Mesenchymal stem cell (in vitro differentiated cells and primary cell): Measurements from ENCODE around the gene TIAM1.

Experiments
- DNase-seq: peaks from one replicate; pipeline ENCODE4 v3.0.0-alpha.2; 2013
- H2AFZ ChIP-seq: one replicate; pipeline ENCODE4 v1.6.1; 2013; ENCODE audit warnings: low read depth, mild to moderate bottlenecking, control low read depth, inconsistent platforms, low read length, moderate library complexity
- H2AK5ac ChIP-seq: 2 replicates; pipeline ENCODE4 v1.6.1; 2013; ENCODE audit warnings: low read length, moderate library complexity, mild to moderate bottlenecking, inconsistent platforms; ENCODE audit not compliant: severe bottlenecking
- H2BK120ac ChIP-seq: one replicate; pipeline ENCODE4 v1.6.1; 2013; ENCODE audit warnings: low read depth, mild to moderate bottlenecking, inconsistent platforms, low read length, moderate library complexity
- H2BK12ac ChIP-seq, 2 experiments: one replicate each; pipeline ENCODE4 v1.6.1; 2013; ENCODE audit warnings: inconsistent platforms in 2 of 2, low read length in 2 of 2, mild to moderate bottlenecking in 2 of 2, moderate library complexity in 2 of 2, control low read depth in 1 of 2
- H2BK15ac ChIP-seq: one replicate; pipeline ENCODE4 v1.6.1; 2013; ENCODE audit warnings: mild to moderate bottlenecking, low read depth, inconsistent platforms; ENCODE audit not compliant: poor library complexity, severe bottlenecking
- H2BK5ac ChIP-seq: 2 replicates; pipeline ENCODE4 v1.6.1; 2013; ENCODE audit warnings: low read depth, mild to moderate bottlenecking, low read length, control low read depth, inconsistent platforms; ENCODE audit not compliant: poor library complexity, severe bottlenecking
- H3K14ac ChIP-seq, 2 experiments: one replicate each; pipeline ENCODE4 v1.6.1; 2013; ENCODE audit warnings: inconsistent platforms in 2 of 2, low read length in 2 of 2, control low read depth in 1 of 2, mild to moderate bottlenecking in 1 of 2, moderate library complexity in 1 of 2
- H3K18ac ChIP-seq, 2 experiments: one replicate each; pipeline ENCODE4 v1.6.1; 2013; ENCODE audit warnings: inconsistent platforms in 2 of 2, low read length in 2 of 2, control low read depth in 1 of 2, low read depth in 1 of 2, mild to moderate bottlenecking in 1 of 2
- H3K23ac ChIP-seq, 2 experiments: one replicate each; pipeline ENCODE4 v1.6.1; 2013; ENCODE audit warnings: inconsistent platforms in 2 of 2, low read length in 2 of 2, mild to moderate bottlenecking in 2 of 2, moderate library complexity in 2 of 2, control low read depth in 1 of 2
- H3K27ac ChIP-seq: 2 replicates; pipeline ENCODE4 v1.5.1; 2013; ENCODE audit warnings: mild to moderate bottlenecking, moderate library complexity, low read length, control low read depth, inconsistent platforms; ENCODE audit not compliant: poor library complexity, severe bottlenecking
- H3K27me3 ChIP-seq, 2 experiments: 2 replicates each; pipeline versions ENCODE4 v1.6.1 to v1.7.0; 2013; ENCODE audit warnings: low read length in 2 of 2, mild to moderate bottlenecking in 2 of 2, moderate library complexity in 2 of 2, control low read depth in 1 of 2, inconsistent platforms in 1 of 2; ENCODE audit not compliant: control insufficient read depth in 1 of 2, insufficient read depth in 1 of 2
- H3K36me3 ChIP-seq, 2 experiments: 2 replicates each; pipeline versions ENCODE4 v1.6.1 to v1.7.0; 2013; ENCODE audit warnings: low read length in 2 of 2, control low read depth in 1 of 2, inconsistent platforms in 1 of 2, low read depth in 1 of 2, mild to moderate bottlenecking in 1 of 2; ENCODE audit not compliant: insufficient read depth in 2 of 2, control insufficient read depth in 1 of 2
- H3K4ac ChIP-seq, 2 experiments: one replicate each; pipeline ENCODE4 v1.6.1; 2013; ENCODE audit warnings: inconsistent platforms in 2 of 2, low read length in 2 of 2, mild to moderate bottlenecking in 2 of 2, moderate library complexity in 2 of 2, control low read depth in 1 of 2, low read depth in 1 of 2
- H3K4me1 ChIP-seq: 2 replicates; pipeline ENCODE4 v1.6.1; 2013; ENCODE audit warnings: low read depth, low read length, control low read depth; ENCODE audit not compliant: control insufficient read depth, insufficient read depth
- H3K4me2 ChIP-seq: 2 replicates; pipeline ENCODE4 v1.6.1; 2013; ENCODE audit warnings: low read length, mild to moderate bottlenecking, inconsistent platforms; ENCODE audit not compliant: poor library complexity, severe bottlenecking
- H3K4me3 ChIP-seq, 2 experiments: 2 replicates each; pipeline versions ENCODE4 v1.5.1 to v1.7.0; 2013; ENCODE audit warnings: low read length in 2 of 2, mild to moderate bottlenecking in 2 of 2, control low read depth in 1 of 2, low read depth in 1 of 2; ENCODE audit not compliant: insufficient read depth in 1 of 2
- H3K79me1 ChIP-seq: replicated peaks from 2 replicates; pipeline ENCODE4 v1.6.1; 2013; ENCODE audit warnings: mild to moderate bottlenecking, control low read depth, low read length, inconsistent platforms; ENCODE audit not compliant: poor library complexity, severe bottlenecking
- H3K9ac ChIP-seq: 2 replicates; pipeline ENCODE4 v1.7.0; 2013; ENCODE audit warnings: mild to moderate bottlenecking, low read length, moderate library complexity
- H3K9me3 ChIP-seq: 2 replicates; pipeline ENCODE4 v1.7.0; 2013; ENCODE audit warnings: mild to moderate bottlenecking, low read length; ENCODE audit not compliant: control insufficient read depth
- H4K8ac ChIP-seq: one replicate; pipeline ENCODE4 v1.6.1; 2013; ENCODE audit warnings: inconsistent platforms, mild to moderate bottlenecking, low read length, moderate library complexity
- H4K91ac ChIP-seq: one replicate; pipeline ENCODE4 v1.6.1; 2013; ENCODE audit warnings: mild to moderate bottlenecking, low read length, inconsistent platforms
- WGBS: methylation state at CpG from one replicate; pipeline ENCODE4 v1.1.7; 2013; ENCODE audit warnings: mixed read lengths; 5-methylcytosine and 5-hydroxymethylcytosine counted together

The TIAM1 gene

DNA sequence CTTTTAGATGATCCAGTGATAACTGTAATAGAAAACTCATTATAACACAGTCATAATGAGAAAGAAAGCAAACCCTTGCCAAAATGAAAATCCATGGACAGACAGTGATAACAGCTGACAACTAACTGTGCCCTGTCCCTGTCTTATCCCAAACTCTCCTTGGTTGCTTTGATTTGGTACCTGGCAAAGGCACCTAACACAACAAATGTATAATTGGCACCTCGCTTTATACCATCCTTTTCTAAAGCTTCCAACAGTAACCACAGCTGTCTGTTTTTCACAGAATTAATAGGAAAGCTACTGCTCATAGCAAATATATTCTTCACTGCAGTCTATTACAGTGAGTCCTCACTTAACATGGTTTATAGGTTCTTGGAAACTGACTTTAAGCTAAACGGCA, 187.4 kb downstream of the TIAM1 start:
- no peak overlapping the region for H3K18ac ChIP-seq

DNA sequence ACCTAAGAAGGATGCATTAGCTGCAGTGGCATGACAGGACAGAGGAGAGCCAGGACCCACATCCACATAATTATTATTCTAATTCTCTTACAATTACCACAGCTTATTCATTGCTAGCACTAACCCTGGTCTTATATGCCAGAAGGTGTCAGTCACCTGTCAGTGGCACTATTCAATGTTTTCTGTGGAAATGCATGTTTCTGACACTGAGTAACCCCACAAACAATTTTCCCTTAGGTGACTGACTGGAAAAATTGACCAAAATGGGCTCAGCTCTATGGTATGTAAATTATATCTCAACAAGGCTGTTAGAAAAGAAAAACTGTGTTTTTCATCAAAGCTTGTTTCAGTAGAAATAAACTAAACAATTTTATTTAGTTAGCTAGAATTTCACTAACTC, 187.9 kb downstream of the TIAM1 start:
- no peak overlapping the region for H3K4me3 ChIP-seq
- H3K18ac ChIP-seq, result no peak overlapping the region
- no peak overlapping the region for H2AFZ ChIP-seq
- H3K27ac ChIP-seq, result no peak overlapping the region
- no peak overlapping the region for H3K23ac ChIP-seq
- no peak overlapping the region for H2BK12ac ChIP-seq
- H3K4me2 ChIP-seq, result no peak overlapping the region
- peaks cover 3% of the 10 kb centered on the region for H3K4me1 ChIP-seq
- H3K79me1 ChIP-seq, result peaks cover under 1% of the 10 kb centered on the region
- no peak overlapping the region for H4K91ac ChIP-seq
- no peak for DNase-seq
- H3K9ac ChIP-seq, result no peak overlapping the region
- H3K14ac ChIP-seq, result no peak overlapping the region
- H3K9me3 ChIP-seq, result peaks cover 21% of the 10 kb centered on the region
- H4K8ac ChIP-seq, result no peak overlapping the region
- no peak overlapping the region for H2AK5ac ChIP-seq
- H3K27me3 ChIP-seq, result no peaks in the 10 kb centered on the region
- H2BK5ac ChIP-seq, result no peak overlapping the region
- peaks cover 0 to 35% of the 10 kb centered on the region in 2 experiments for H3K36me3 ChIP-seq
- H3K4ac ChIP-seq, result no peak overlapping the region
- no peak overlapping the region for H2BK120ac ChIP-seq
- H2BK15ac ChIP-seq, result no peak overlapping the region

More for the DNA sequence above, 187.4 kb downstream of the TIAM1 start:
- Histone ChIP-seq H4K91ac (no peak overlapping the region), H3K27ac (no peak overlapping the region), H3K27me3 (no peaks in the 10 kb centered on the region), H3K9ac (no peak overlapping the region), H3K4ac (no peak overlapping the region), H3K36me3 (peaks cover 0 to 31% of the 10 kb centered on the region in 2 experiments), H3K23ac (no peak overlapping the region), H3K14ac (no peak overlapping the region), H3K4me2 (no peak overlapping the region), H2AFZ (no peak overlapping the region), H4K8ac (no peak overlapping the region), H2BK15ac (no peak overlapping the region), H2BK120ac (no peak overlapping the region), H3K4me3 (no peak overlapping the region), H3K4me1 (peaks cover 5% of the 10 kb centered on the region), H3K9me3 (peaks cover 21% of the 10 kb centered on the region), H3K79me1 (peaks cover 2% of the 10 kb centered on the region), H2AK5ac (no peak overlapping the region), H2BK5ac (no peak overlapping the region), H2BK12ac (no peak overlapping the region)
- peak; percentile 26 for DNase-seq
- WGBS, result 94% methylated on average over 2 of the region's 2 CpGs

DNA sequence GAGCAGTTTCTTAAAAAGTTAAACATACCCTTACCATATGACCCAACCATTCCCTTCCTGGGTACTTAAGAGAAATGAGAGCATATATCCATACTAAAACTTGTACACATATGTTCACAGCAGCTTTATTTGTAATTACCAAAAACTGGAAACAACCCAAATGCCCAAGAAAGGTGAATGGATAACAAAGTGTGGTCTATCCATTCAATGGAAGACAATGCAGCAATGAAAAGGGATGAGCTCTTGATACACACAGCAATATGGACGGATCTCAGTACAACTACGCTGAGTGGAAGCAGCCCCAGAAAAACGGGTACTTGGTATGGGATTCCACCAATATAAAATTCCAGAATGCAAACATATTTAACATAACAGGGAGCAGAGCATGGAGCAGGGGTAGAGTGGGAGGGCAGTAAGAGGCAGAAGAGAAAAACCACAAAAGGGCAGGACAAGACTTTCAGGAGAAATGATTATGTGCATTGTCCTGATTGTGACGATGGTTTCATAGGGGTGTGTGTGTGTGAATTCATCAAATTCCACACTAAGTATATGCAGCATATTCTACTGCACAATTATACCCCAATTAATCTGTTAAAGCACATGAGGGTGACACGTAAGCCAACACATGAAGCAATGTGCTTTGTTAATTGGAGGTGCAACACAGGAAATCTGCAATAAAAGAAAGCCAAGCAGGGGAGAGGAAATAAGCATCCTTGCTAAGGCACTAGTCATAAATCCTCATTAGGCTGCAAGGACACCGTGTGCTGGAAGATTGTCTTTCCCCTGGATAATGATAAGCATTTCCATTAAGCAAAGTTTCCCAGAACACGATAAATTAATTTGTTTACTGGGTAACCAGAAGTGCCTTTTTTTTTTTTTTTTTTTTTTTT, 192.7 kb downstream of the TIAM1 start:
- no peak overlapping the region for H3K27ac ChIP-seq
- DNase-seq, result peak; percentile 53

DNA sequence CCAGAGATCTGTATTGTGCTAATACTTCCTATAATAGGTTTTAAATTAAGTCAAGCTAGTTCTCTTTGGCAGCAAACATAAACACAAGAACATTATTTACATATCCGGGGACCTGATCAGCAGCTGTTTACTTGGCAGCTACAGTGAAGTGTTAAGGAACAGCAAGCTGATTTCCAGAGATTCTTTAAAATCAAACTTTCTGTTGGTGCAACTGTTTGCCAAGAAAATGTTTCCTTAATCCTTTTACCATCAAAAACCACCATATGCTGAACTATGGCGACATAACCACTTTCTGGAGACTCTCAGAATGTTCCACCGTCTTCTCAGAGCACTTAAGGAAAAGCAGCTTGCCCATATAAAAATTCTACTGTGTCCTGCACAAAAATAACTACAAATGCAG, 198.8 kb downstream of the TIAM1 start:
- Histone ChIP-seq H3K4me3 (no peak overlapping the region), H2BK5ac (no peak overlapping the region), H3K36me3 (peaks cover 0 to 10% of the 10 kb centered on the region in 2 experiments), H3K9ac (no peak overlapping the region), H2BK15ac (no peak overlapping the region), H2AK5ac (no peak overlapping the region), H3K9me3 (no peaks in the 10 kb centered on the region), H3K4ac (no peak overlapping the region), H4K91ac (no peak overlapping the region), H3K14ac (no peak overlapping the region), H3K4me2 (no peak overlapping the region), H3K4me1 (peaks cover 13% of the 10 kb centered on the region), H3K18ac (no peak overlapping the region), H2BK120ac (no peak overlapping the region), H3K79me1 (peaks cover 1% of the 10 kb centered on the region), H3K27me3 (no peaks in the 10 kb centered on the region), H2BK12ac (no peak overlapping the region), H3K27ac (no peak overlapping the region), H2AFZ (no peak overlapping the region), H4K8ac (no peak overlapping the region), H3K23ac (no peak overlapping the region)
- DNase-seq, result peak; percentile 62
- WGBS, result 17% methylated on average over 3 of the region's 3 CpGs

More for the DNA sequence above, 192.7 kb downstream of the TIAM1 start:
- peak overlapping the region; percentile 29 for H4K8ac ChIP-seq
- H3K14ac ChIP-seq, result no peak overlapping the region
- WGBS, result 68% methylated on average over 3 of the region's 7 CpGs
- no peak overlapping the region for H2AK5ac ChIP-seq
- H3K4me2 ChIP-seq, result no peak overlapping the region
- H4K91ac ChIP-seq, result no peak overlapping the region
- H3K23ac ChIP-seq, result no peak overlapping the region
- H2BK12ac ChIP-seq, result no peak overlapping the region
- no peak overlapping the region for H3K4ac ChIP-seq
- no peaks in the 10 kb centered on the region for H3K79me1 ChIP-seq
- H3K4me3 ChIP-seq, result no peak overlapping the region
- no peak overlapping the region for H3K9ac ChIP-seq
- no peak overlapping the region for H2AFZ ChIP-seq
- H3K4me1 ChIP-seq, result no peaks in the 10 kb centered on the region
- H2BK5ac ChIP-seq, result no peak overlapping the region
- H3K36me3 ChIP-seq, result peaks cover 0 to 31% of the 10 kb centered on the region in 2 experiments
- no peaks in the 10 kb centered on the region for H3K27me3 ChIP-seq
- no peak overlapping the region for H2BK15ac ChIP-seq
- H3K18ac ChIP-seq, result peak overlapping the region in 1 of 2 experiments; percentile 1
- H2BK120ac ChIP-seq, result no peak overlapping the region
- peaks cover 8% of the 10 kb centered on the region for H3K9me3 ChIP-seq
